Natural killer cell (primary cell): ENCODE data around the gene CADM2. TPM values are rescaled to one million over a fixed set of nuclear protein-coding genes. Genes with fewer than 3 reads are reported as not detected.

Experiments used
- ATAC-seq, 3 donors: fragments of 150-1000 bp in 2 of 3; fragments of 200-7000 bp in 1 of 3; cut with Tn5 transposase; 1 replicate in 1 of 3; 2 replicates in 2 of 3; pipeline ENCODE4 v1.10.0; 2021; ENCODE audit warnings: mild to moderate bottlenecking in 2 of 3, moderate library complexity in 2 of 3
- DNase-seq, 2 donors: peaks; one replicate each; pipeline versions ENCODE4 v3.0.0 to v3.0.0-alpha.2; 2013 to 2021; ENCODE audit warnings: mixed read lengths in 1 of 2
- H3K27ac ChIP-seq: one replicate; pipeline ENCODE4 v1.5.1; 2013; ENCODE audit warnings: mild to moderate bottlenecking, low read length
- H3K27me3 ChIP-seq: one replicate; pipeline ENCODE4 v1.6.1; 2013; ENCODE audit warnings: low read length; ENCODE audit not compliant: control insufficient read depth, insufficient read depth
- H3K36me3 ChIP-seq: one replicate; pipeline ENCODE4 v1.6.1; 2013; ENCODE audit warnings: low read length; ENCODE audit not compliant: control insufficient read depth, insufficient read depth
- H3K4me1 ChIP-seq: one replicate; pipeline ENCODE4 v1.6.1; 2013; ENCODE audit warnings: low read length; ENCODE audit not compliant: control insufficient read depth, insufficient read depth
- H3K4me3 ChIP-seq: one replicate; pipeline ENCODE4 v1.5.1; 2013; ENCODE audit warnings: low read length
- H3K9me3 ChIP-seq: one replicate; pipeline ENCODE4 v1.6.1; 2013; ENCODE audit warnings: low read length; ENCODE audit not compliant: control insufficient read depth, insufficient read depth
- H3K27ac Mint-ChIP-seq, 2 donors: one replicate each; pipeline ENCODE4 v1.8.0; 2022; ENCODE audit warnings: mild to moderate bottlenecking in 2 of 2, mixed read lengths in 2 of 2, moderate library complexity in 1 of 2
- H3K27me3 Mint-ChIP-seq, 2 donors: one replicate each; pipeline ENCODE4 v1.8.0; 2022; ENCODE audit warnings: low read depth in 2 of 2, mixed read lengths in 2 of 2
- H3K36me3 Mint-ChIP-seq: one replicate; pipeline ENCODE4 v1.8.0; 2022; ENCODE audit warnings: mixed read lengths
- H3K4me1 Mint-ChIP-seq, 2 donors: one replicate each; pipeline ENCODE4 v1.8.0; 2022; ENCODE audit warnings: mixed read lengths in 2 of 2
- H3K4me3 Mint-ChIP-seq: one replicate; pipeline ENCODE4 v1.8.0; 2022; ENCODE audit warnings: mild to moderate bottlenecking, moderate library complexity, mixed read lengths
- H3K9me3 Mint-ChIP-seq, 2 donors: one replicate each; pipeline ENCODE4 v1.8.0; 2022; ENCODE audit warnings: mixed read lengths in 2 of 2
- CTCF ChIP-seq: fragments of 200-600 bp; IDR thresholded peaks from one replicate; pipeline ENCODE4 v1.8.0; 2022; ENCODE audit warnings: antibody characterized with exemption
- WGBS: methylation state at CpG from one replicate; pipeline ENCODE4 v1.1.7; 2013; ENCODE audit warnings: missing lambda C conversion rate; ENCODE audit not compliant: insufficient coverage; 5-methylcytosine and 5-hydroxymethylcytosine counted together
- intact Hi-C: fragments of 100-400 bp; cut with micrococcal nuclease; formaldehyde crosslinking; loops from one replicate; pipeline ENCODE4 v1.14.2; 2022
- total RNA-seq, 4 donors: library from RNA; stranded (reverse); fragments of 120-200 nt in 1 of 4; gene quantifications; one replicate each; pipeline versions ENCODE4 v1.2.3 to v1.2.4, GENCODE V29; 2013 to 2022

CADM2 gene
- total RNA-seq, 3 donors from 2014 or later (not counting 1 experiment from before 2014, with no cell fraction given) = 0.07 TPM; not detected in 2

GRCh38 chr3:85726241-85726640 is 767.5 kb downstream of the CADM2 start:
- Mint-ChIP-seq H3K4me1 (no peaks in the 10 kb centered on the region), H3K36me3 (no peaks in the 10 kb centered on the region), H3K27ac (no peak overlapping the region), H3K27me3 (no peaks in the 10 kb centered on the region), H3K4me3 (no peak overlapping the region), H3K9me3 (peaks cover 4 to 7% of the 10 kb centered on the region in 2 donors)
- Histone ChIP-seq H3K4me1 (no peaks in the 10 kb centered on the region), H3K27ac (no peak overlapping the region), H3K27me3 (no peaks in the 10 kb centered on the region), H3K9me3 (peaks cover 10% of the 10 kb centered on the region), H3K4me3 (no peak overlapping the region), H3K36me3 (no peaks in the 10 kb centered on the region)
- TF ChIP-seq CTCF = no peak
- ATAC-seq (no peak), DNase-seq (no peak)
- intact Hi-C loops = no loop called here
- WGBS = 100% methylated on average over 1 of the region's 2 CpGs

GRCh38 chr3:85737846-85738245 is 779.1 kb downstream of the CADM2 start:
- DNase-seq = no peak
- H3K9me3 Mint-ChIP-seq = peaks cover 19 to 27% of the 10 kb centered on the region in 2 donors
- no peak for ATAC-seq
- Histone ChIP-seq H3K27me3 (no peaks in the 10 kb centered on the region), H3K9me3 (no peaks in the 10 kb centered on the region), H3K4me3 (no peak overlapping the region), H3K27ac (no peak overlapping the region), H3K4me1 (no peaks in the 10 kb centered on the region), H3K36me3 (no peaks in the 10 kb centered on the region)
- no peak overlapping the region for H3K4me3 Mint-ChIP-seq
- 80% methylated on average over 2 of the region's 3 CpGs for WGBS
- H3K27me3 Mint-ChIP-seq = no peaks in the 10 kb centered on the region
- intact Hi-C loops = no loop called here
- H3K36me3 Mint-ChIP-seq = peaks cover 5% of the 10 kb centered on the region
- H3K4me1 Mint-ChIP-seq = no peaks in the 10 kb centered on the region
- H3K27ac Mint-ChIP-seq = no peak overlapping the region
- no peak for TF ChIP-seq CTCF

- Histone ChIP-seq H3K4me3 (no peak overlapping the region), H3K27me3 (no peaks in the 10 kb centered on the region), H3K4me1 (no peaks in the 10 kb centered on the region), H3K9me3 (peaks cover 5% of the 10 kb centered on the region), H3K27ac (no peak overlapping the region), H3K36me3 (no peaks in the 10 kb centered on the region)
- H3K27me3 Mint-ChIP-seq = no peaks in the 10 kb centered on the region
- H3K27ac Mint-ChIP-seq = no peak overlapping the region
- H3K4me3 Mint-ChIP-seq = no peak overlapping the region
- no peak for DNase-seq
- 57% methylated on average over 2 of the region's 2 CpGs for WGBS
- H3K9me3 Mint-ChIP-seq = peaks cover 20 to 29% of the 10 kb centered on the region in 2 donors
- H3K4me1 Mint-ChIP-seq = no peaks in the 10 kb centered on the region
- intact Hi-C loops = no loop called here
- H3K36me3 Mint-ChIP-seq = peaks cover 5% of the 10 kb centered on the region
- no peak for ATAC-seq
- TF ChIP-seq CTCF = no peak
These were observed 781.8 kb downstream of the CADM2 start for GRCh38 chr3:85740561-85740960.

DNA sequence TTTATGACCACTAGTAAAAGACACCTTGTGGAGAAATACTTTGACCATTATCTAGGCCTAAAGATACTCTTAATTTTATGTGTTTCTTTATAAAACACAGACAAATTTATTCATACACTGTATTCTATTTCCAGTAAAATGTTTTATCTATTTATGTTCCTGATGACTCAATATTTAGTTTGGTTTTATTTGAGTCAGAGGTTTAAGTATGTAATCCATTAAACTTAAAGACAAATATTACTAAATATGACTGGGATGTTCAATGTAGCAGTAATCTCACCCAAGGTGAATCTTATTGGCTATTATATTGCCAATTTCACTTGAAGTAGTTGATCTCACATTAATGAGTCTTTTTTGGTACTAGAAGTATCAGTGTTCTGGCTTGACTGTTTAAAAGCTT is 799.7 kb downstream of the CADM2 start:
- Mint-ChIP-seq H3K4me3 (no peak overlapping the region), H3K27ac (no peak overlapping the region), H3K27me3 (no peaks in the 10 kb centered on the region), H3K9me3 (peaks cover 18% of the 10 kb centered on the region in 2 donors), H3K4me1 (no peaks in the 10 kb centered on the region), H3K36me3 (no peaks in the 10 kb centered on the region)
- ATAC-seq = no peak
- intact Hi-C loops = no loop called here
- TF ChIP-seq CTCF = no peak
- peaks cover 3% of the 10 kb centered on the region for H3K9me3 ChIP-seq
- no peak overlapping the region for H3K27ac ChIP-seq
- H3K4me1 ChIP-seq = no peaks in the 10 kb centered on the region
- no peak overlapping the region for H3K4me3 ChIP-seq
- H3K36me3 ChIP-seq = no peaks in the 10 kb centered on the region
- no peaks in the 10 kb centered on the region for H3K27me3 ChIP-seq
- DNase-seq = no peak
